ENCODE data around the gene PITPNM2. TPM values are rescaled to one million over a fixed set of nuclear protein-coding genes. Genes with fewer than 3 reads are reported as not detected.

The PITPNM2 gene
- total and polyA plus RNA-seq, 9 of the 15 experiments (the other 6 are each of a cell fraction or from before 2014, with no cell fraction given): 0.03 to 10.8 (median 2.9) TPM

DNA sequence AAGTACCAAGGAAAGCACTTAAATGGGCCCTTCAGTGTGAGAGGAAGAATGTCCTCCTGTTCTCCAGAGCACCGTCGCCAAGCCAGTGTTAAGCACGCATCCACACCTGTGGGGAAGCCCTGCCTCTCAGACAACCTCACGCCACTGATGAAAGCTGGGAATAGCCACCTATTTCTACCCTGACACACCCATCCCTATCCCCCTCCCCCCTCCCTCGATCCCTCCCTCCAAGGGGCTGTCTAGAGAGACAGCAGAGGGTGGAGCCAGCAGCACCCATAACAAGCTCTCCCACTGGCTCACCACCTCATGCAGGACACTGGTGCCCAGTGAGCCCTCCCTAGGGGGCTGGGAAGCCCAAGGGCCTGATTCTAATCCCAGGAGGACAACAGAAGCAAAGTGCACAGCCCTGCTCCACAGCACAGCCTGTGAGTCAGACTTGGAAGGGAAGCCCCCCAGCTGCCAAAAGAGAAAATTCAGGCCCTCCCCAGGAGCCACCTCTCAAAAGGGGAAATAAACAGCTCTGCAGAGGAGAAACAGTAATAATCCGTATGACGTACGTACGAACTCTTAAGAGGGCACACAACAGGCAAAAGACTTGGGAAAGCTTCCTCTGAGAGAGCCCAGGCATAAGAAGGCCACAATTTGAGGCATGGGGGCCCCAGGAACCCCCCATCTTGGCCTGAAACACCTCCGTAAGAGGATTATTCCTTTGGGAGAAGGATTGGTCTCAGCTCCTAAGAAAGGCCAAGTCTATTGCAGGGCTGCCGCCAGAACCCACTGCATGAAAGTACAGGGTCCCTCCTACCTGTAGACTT, 7.8 kb downstream of the PITPNM2 start (continued):
- TF ChIP-seq ZNF444 (CRISPR knock-in tag; IDR thresholded peaks at IDR 0.05) (peak; percentile 79; the same call in 1 of the 2 replicates), KDM1A (IDR thresholded peaks at IDR 0.05) (peak in 1 of 2 experiments; percentile 92; a peak in 2 of 4 replicates), ZNF23 (CRISPR knock-in tag; IDR thresholded peaks at IDR 0.05) (no peak), RAD51 (IDR thresholded peaks at IDR 0.05; ENCODE audit: borderline replicate concordance, low read depth) (no peak)

DNA sequence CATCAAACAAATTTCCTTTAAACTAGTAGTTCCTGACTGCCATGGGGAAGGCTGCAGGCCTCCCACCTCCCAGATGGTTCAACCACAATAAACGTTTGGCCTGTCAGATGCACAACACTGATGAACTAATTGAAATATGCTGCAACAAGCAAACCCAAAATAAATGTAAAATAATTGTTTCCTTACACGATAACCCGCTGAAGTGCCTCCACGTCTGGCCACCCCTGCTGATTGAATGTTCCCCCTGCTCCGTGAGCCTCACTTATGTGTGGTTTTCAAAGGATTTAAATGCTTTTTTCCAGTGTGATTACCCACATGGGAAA, 8.4 kb downstream of the PITPNM2 start:
- POLR2A ChIA-PET: interaction anchor here (1.0 to 1.1 kb wide), 2 partner anchors 16 to 607 kb away, joined by 3 to 4 read pairs; no protein-coding TSS in a partner anchor
- no peaks in the 10 kb centered on the region for H3K27me3 ChIP-seq (ENCODE audit: control insufficient read depth in 2 of 2, insufficient read depth in 2 of 2, low read length in 2 of 2)
- peaks cover 10% of the 10 kb centered on the region; the same call in 2 of the 3 replicates for H3K79me2 ChIP-seq (ENCODE audit: control insufficient read depth, insufficient read depth, low read length)
- 79% methylated on average over 5 of the region's 5 CpGs for WGBS (ENCODE audit: insufficient coverage, low coverage, missing lambda C conversion rate)
- H3K27ac ChIP-seq (ENCODE audit: extremely low read depth, low read depth, low read length): no peak overlapping the region
- DNase-seq (ENCODE audit: extremely low read depth in 1 of 4, low spot score in 3 of 4) (no peak), ATAC-seq (no peak), FAIRE-seq (no peak)
- CTCF ChIA-PET (ENCODE audit: low intra/inter-chr PET ratio): no interaction called here
- H3K36me3 ChIP-seq (ENCODE audit: control insufficient read depth, insufficient read depth, low read length): no peaks in the 10 kb centered on the region
- 0 out of 2 replicates have a peak, but pooled peaks cover 5% of the 10 kb centered on the region for H4K20me1 ChIP-seq (replicated peaks; ENCODE audit: control insufficient read depth, insufficient read depth, low read length)
- no peaks in the 10 kb centered on the region for H3K9me3 ChIP-seq (replicated peaks; ENCODE audit: control insufficient read depth, insufficient read depth, low read depth, low read length)
- in situ Hi-C loops (cut with MboI): no loop called here
- BruUV-seq (replicated peaks): no TSS peak
- intact Hi-C loops (cut with micrococcal nuclease): loop anchor here (10.0 kb wide), 1 partner anchor 158 kb away; the partner anchor contains the start of gene ARL6IP4
- no peak overlapping the region for H3K9ac ChIP-seq (ENCODE audit: insufficient read depth in 1 of 2, low read depth in 2 of 2, low read length in 2 of 2)
- H3K4me2 ChIP-seq (ENCODE audit: insufficient read depth, low read length): no peak overlapping the region
- peaks cover 11 to 35% of the 10 kb centered on the region in 2 experiments; a peak in 4 of 5 replicates for H3K4me1 ChIP-seq (replicated peaks in 1 of 2; ENCODE audit: control insufficient read depth in 2 of 2, insufficient read depth in 2 of 2, low read length in 2 of 2)
- H3K9me1 ChIP-seq (ENCODE audit: control insufficient read depth, insufficient read depth, low read length): no peaks in the 10 kb centered on the region
- no peak overlapping the region for H3K4me3 ChIP-seq
- H2AFZ ChIP-seq (ENCODE audit: low read depth, low read length): no peak overlapping the region
- no peak for TF ChIP-seq ZNF165 (CRISPR knock-in tag; IDR thresholded peaks at IDR 0.05; ENCODE audit: borderline replicate concordance)

All from K562 (cell line).